GM12891 (cell line): ENCODE measurements around the gene ASB14. TPM values are rescaled to one million over a fixed set of nuclear protein-coding genes. Genes with fewer than 3 reads are reported as not detected.
"Not testable (repeated sequence)": the region's sequence is repeated elsewhere in the genome, so short reads cannot be mapped to it uniquely, and the experiment has no call there.

ENCODE experiments used
- DNase-seq: peaks from one replicate; pipeline ENCODE4 v3.0.0; 2011; ENCODE audit warnings: low spot score; ENCODE audit not compliant: insufficient read length
- FAIRE-seq: peaks from 2 replicates; lab custom pipeline; 2011; peaks lifted over from hg19 to GRCh38; lab: Jason Lieb, UNC
- PAX5 ChIP-seq: IDR thresholded peaks from 2 replicates; pipeline ENCODE4 v1.6.1; 2011; ENCODE audit warnings: low read length, moderate library complexity, mild to moderate bottlenecking; ENCODE audit not compliant: insufficient read depth, severe bottlenecking
- POLR2A ChIP-seq: IDR thresholded peaks from 2 replicates; pipeline ENCODE4 v1.6.1; 2011; ENCODE audit warnings: low read depth, low read length, control low read depth
- POLR2AphosphoS5 ChIP-seq: IDR thresholded peaks from 2 replicates; pipeline ENCODE4 v1.6.1; 2011; ENCODE audit warnings: low read depth, low read length, control low read depth
- POU2F2 ChIP-seq: IDR thresholded peaks from 2 replicates; pipeline ENCODE4 v1.6.1; 2011; ENCODE audit warnings: low read depth, mild to moderate bottlenecking, control low read depth, low read length, moderate library complexity
- SPI1 ChIP-seq: IDR thresholded peaks from 2 replicates; pipeline ENCODE4 v1.6.1; 2011; ENCODE audit warnings: low read depth, low read length, control low read depth
- TAF1 ChIP-seq: IDR thresholded peaks from 2 replicates; pipeline ENCODE4 v1.6.1; 2011; ENCODE audit warnings: low read depth, low read length, control low read depth
- polyA plus RNA-seq: library from polyadenylated mRNA; unstranded; fragments of >200 nt; gene quantifications from one replicate; pipeline ENCODE4 v1.2.1, GENCODE V29; 2012; ENCODE audit warnings: low read depth, missing spikeins, inconsistent platforms; ENCODE audit not compliant: missing spikeins

Gene ASB14
- polyA plus RNA-seq, result 0.42 TPM

- no peak for FAIRE-seq
- TF ChIP-seq TAF1 (no peak), POLR2AphosphoS5 (no peak), POLR2A (no peak), POU2F2 (no peak)
These were observed at the start of gene ASB14 for GRCh38 chr3:57292159-57292896. Gene ASB14 (minus strand): TSS chr3:57292685. CDS start chr3:57292033, 652 bp downstream.

GRCh38 chr3:57339071-57339642, 46.7 kb upstream of the ASB14 start:
- DNase-seq, FAIRE-seq: not testable (repeated sequence)

More at GRCh38 chr3:57292159-57292896, at the start of gene ASB14:
- DNase-seq, result no peak

GRCh38 chr3:57338272-57339070, 46.0 kb upstream of the ASB14 start:
- not testable (repeated sequence) for DNase-seq, FAIRE-seq

DNA sequence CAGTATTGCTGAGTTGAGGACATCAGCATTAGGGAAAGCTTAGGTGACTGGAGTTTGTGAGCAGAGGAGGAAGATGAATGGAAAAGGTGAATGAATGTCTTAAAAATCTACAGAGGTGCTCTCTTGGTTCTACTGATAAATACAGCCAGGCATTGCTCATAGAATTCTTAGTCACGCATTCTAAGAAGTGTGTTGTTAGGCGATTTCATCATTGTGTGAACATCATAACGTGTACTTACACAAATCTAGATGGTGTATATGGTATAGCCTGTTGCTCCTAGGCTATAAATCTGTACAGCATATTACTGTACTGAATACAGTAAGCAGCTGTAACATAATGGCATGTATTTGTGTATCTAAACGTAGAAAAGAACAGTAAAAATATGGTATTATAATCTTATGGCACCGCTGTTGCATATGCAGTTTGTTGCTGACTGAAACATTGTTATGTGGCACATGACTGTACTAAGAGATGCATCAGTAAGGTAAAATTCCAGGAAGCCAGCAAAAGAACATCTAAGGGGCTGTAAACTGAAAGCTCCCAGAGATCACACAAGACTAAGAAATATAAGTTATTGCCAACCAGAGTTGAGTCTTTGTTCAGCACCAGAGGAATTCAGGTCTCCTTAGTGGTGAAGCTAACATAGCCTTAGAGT, 42.9 kb upstream of the ASB14 start:
- no peak for DNase-seq
- no peak for FAIRE-seq

DNA sequence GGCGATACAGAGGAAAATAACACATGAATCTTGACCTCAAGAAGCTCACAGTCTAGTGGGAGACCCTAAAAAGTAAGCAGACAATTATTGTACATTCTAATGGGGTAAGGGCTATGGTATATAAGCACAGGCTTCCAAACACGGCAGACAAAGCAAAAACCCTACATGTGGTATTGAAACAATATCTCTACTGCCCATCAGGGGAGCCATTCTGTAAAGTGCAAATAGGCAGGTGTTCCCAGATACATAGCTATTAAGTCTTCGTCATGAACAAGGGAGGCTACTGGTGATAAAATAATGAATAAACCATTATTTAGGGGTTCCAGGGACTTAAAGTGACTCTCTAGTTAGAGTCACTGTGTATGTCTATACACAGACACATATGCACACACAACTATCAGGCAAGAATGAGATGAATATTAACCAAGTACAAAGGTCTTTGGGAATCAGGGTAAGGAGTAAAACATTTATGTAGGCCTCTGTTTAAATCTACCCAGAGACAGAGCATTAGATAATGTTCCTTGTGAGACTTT, 38.7 kb upstream of the ASB14 start:
- FAIRE-seq (no peak), DNase-seq (no peak)
- TF ChIP-seq POLR2A (no peak), POLR2AphosphoS5 (no peak), TAF1 (no peak)

More for the DNA sequence above, 42.9 kb upstream of the ASB14 start:
- TF ChIP-seq POLR2A, result no peak
- no peak for TF ChIP-seq TAF1
- no peak for TF ChIP-seq SPI1
- TF ChIP-seq PAX5, result no peak
- no peak for TF ChIP-seq POU2F2
- TF ChIP-seq POLR2AphosphoS5, result no peak

GRCh38 chr3:57326498-57326897, 34.0 kb upstream of the ASB14 start:
- DNase-seq, FAIRE-seq: not testable (repeated sequence)

GRCh38 chr3:57314204-57314603, 21.7 kb upstream of the ASB14 start:
- FAIRE-seq (no peak), DNase-seq (no peak)
- no peak for TF ChIP-seq TAF1

GRCh38 chr3:57309769-57310360, 17.4 kb upstream of the ASB14 start:
- FAIRE-seq, result no peak
- no peak for DNase-seq
- TF ChIP-seq POU2F2 (no peak), POLR2A (no peak), SPI1 (no peak), POLR2AphosphoS5 (no peak), TAF1 (no peak), PAX5 (no peak)

DNA sequence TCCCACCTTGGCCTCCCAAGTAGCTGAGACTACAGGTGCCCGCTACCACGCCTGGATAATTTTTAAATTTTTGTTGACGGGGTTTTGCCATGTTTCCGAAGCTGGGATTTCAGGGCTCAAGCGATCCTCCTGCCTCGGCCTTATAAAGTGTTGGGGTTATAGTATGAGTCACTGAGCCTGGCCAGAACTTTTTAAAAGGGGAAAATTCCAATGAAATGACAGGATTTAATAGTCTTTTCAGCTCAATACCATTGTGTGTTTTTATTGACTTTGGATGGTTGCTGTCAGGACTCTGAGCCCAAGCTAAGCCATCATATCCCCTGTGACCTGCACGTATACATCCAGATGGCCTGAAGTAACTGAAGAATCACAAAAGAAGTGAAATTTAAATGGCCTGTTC, 11.0 kb upstream of the ASB14 start:
- DNase-seq, FAIRE-seq: not testable (repeated sequence)

DNA sequence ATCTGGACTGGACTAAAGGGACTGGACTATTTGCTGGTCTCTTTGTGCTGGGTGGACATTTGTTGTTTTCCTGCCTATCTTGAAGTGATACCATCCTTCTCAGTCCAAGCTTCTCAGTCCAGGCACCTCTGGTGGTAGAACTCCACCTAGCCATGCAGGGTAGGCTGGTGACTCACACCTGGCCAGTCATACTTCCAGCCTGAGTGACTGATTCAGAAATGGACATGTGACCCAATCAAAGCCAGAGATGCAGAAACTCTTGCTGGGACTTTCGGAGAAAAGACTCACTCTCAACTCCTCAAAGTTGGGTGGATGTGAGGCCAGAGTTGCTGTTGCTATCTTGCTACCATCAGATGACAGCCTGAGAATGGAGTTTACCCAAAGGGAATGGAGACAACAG, 5.6 kb upstream of the ASB14 start:
- DNase-seq, result no peak
- FAIRE-seq, result no peak
- TF ChIP-seq SPI1 (no peak), POLR2A (no peak), POU2F2 (no peak), TAF1 (no peak), POLR2AphosphoS5 (no peak), PAX5 (no peak)
